Uterus (tissue), 2 donors: ENCODE results near the gene GMPPA.

Experiments
- CTCF ChIP-seq, 4 experiments: fragments of 200-600 bp in 2 of 4; fragments of 450-650 bp in 2 of 4; sonication (generic) in 2 of 4; IDR thresholded peaks; one replicate each; pipeline ENCODE4 v1.5.1; 2016 to 2019; ENCODE audit warnings: antibody characterized with exemption in 4 of 4, mild to moderate bottlenecking in 2 of 4, moderate library complexity in 1 of 4
- POLR2A ChIP-seq, 2 donors: fragments of 450-650 bp; IDR thresholded peaks; one replicate each; pipeline ENCODE4 v1.6.1; 2016; ENCODE audit warnings: antibody characterized with exemption in 2 of 2, mild to moderate bottlenecking in 1 of 2, moderate library complexity in 1 of 2

- TF ChIP-seq CTCF (IDR thresholded peaks at IDR 0.05) (no peak), POLR2A (IDR thresholded peaks at IDR 0.05) (no peak)
Measured at GRCh38 chr2:219549619-219550018, 50.9 kb downstream of the GMPPA start.
